Stimulated activated CD4-positive, alpha-beta T cell treated with anti-CD3 and anti-CD28 coated beads, Interleukin-15, amount 100 ng/mL, for 48 hours (primary cell): Measurements from ENCODE around the gene RILPL2.
"Not testable (repeated sequence)": the region's sequence is repeated elsewhere in the genome, so short reads cannot be mapped to it uniquely, and the experiment has no call there.

Experiments
- DNase-seq, 2 donors: peaks; one replicate each; pipeline ENCODE4 v3.0.0-alpha.2; 2020; ENCODE audit warnings: low read depth in 2 of 2

The RILPL2 gene

GRCh38 chr12:123449856-123450255 is 13.4 kb upstream of the RILPL2 start:
- DNase-seq = no peak

DNA sequence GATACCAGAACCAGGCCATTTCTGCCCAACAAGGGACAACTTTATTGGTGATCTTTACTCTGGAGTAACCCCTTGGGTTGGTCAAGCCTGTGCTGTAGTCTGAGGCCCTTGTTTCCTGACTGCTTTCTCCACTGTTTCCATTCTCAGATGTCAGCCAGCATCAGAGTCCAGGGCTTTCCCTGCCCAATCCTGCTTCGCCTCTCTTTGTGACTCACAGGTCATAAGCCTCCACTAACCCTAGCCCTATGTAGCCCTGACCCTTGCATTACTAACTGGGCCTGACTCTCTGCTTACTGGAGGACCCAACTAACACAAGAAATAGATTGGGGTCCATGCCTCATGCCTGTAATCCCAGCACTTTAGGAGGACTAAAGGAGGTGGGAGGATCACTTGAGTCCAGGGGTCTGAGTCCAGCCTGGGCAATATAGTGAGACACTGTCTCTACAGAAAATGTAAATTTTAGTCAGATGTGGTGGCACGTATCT is 12.8 kb upstream of the RILPL2 start:
- DNase-seq = no peak

DNA sequence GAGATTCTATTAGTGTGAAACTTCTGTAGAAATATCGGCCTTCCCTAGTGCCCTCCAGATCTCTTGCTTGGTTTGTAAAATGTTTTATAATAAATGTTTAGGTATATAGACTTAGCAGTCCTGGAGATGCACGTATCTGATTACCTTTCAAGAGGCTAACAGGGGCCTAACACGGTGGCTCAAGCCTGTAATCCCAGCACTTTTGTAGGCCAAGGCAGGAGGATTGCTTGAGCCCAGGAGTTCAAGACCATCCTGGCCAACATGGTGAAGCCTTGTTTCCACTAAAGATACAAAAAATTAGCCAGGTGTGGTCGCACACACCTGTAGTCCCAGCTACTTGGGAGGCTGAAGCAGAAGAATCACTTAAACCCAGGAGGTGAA is 9.8 kb upstream of the RILPL2 start:
- no peak for DNase-seq

DNA sequence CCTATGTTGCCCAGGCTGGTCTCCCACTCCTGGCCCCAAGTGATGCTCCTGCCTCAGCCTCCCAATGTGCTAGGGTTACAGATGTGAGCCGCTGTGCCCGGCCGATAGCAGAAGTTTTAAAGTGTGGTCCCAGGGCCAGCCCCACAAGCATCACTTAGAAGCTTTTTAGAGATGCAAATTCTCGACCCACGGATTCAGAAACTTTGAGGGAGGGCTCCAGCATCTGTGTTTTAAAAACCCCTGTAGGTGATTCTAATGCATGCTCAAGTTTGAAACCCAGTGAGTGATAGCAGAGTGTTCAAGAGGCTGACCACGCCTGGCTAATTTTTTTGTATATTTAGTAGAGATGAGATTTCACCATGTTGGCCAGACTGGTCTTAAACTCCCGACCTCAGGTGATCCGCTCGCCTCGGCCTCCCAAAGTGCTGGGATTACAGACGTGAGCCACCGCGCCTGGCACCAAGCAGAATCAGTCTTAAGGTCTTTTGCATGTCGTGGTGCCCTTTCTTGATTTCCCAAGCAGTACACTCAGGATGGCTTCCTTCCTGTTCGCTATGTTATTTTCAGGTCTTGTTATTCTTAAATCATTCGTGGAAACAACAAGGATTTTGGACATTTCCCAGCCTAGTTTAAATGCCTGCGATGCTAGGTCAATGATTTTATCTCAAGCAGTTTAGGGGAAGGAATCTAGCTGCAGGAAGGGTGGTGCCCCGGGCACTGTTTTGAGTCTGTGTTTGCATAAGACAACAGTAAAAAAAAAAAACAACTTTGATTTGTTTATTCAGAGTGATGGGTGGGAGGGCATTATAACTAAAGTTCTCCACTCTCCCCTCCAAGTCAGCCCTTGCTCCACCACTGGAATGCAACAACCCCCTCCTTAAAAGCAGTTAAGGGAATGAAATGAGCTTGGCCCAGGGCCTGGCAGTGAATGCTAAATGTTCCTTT is 9.2 kb upstream of the RILPL2 start:
- DNase-seq = no peak

GRCh38 chr12:123444092-123445026 is 7.9 kb upstream of the RILPL2 start:
- DNase-seq = no peak

DNA sequence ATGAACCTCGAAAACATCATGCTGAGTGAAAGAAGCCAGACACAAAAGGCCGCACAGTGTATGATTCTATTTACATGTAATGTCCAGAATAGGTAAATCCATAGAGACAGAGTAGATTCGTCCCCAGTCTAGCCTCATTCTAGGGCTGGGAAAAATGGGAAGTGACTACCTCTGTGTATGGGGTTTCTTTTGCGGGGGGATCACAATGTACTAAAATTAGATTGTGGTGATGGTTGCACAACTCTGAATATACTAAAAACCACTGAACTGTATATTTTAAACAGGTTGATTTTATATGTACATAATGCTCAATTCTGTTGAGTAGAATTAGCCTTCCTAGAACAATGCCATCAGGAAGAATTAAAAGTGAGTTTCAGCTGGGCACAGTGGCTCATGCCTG is 6.3 kb upstream of the RILPL2 start:
- no peak for DNase-seq

DNA sequence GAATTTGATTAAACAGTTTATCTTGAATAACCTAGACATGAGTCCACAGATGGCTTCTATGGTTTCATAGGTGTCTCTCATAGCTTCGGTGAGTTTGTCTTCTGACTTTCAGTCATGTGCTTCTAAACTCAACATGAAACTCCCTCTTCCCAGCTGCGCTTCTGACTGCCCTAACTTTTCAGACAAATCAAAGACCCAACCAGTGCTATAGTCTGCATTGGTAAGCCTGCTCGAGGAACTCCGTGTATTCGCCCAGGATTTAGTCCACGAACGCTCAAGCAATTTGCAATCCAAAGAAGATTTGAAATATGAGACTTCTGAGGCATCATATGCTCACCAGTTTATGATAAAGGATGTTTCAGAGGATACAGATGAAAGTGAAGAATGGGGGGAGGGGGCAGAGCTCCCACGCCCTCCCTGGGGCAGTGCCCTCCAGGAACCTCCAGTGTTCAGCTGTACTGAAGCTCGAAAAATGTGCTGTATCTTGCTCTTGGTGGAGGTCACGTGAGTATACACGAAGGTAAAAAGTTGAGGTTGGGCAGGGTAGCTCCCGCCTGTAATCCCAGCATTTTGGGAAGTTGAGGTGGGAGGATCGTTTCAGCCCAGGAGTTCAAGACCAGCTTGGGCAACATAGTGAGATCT is 5.2 kb upstream of the RILPL2 start:
- DNase-seq = no peak

- no peak for DNase-seq
These were observed 858 bp downstream of the RILPL2 start for GRCh38 chr12:123435636-123436016.

GRCh38 chr12:123433615-123434014 is 2.9 kb downstream of the RILPL2 start:
- no peak for DNase-seq

- DNase-seq = not testable (repeated sequence)
These were observed 4.3 kb downstream of the RILPL2 start for GRCh38 chr12:123431951-123432817.

- DNase-seq = not testable (repeated sequence)
These were observed 7.4 kb downstream of the RILPL2 start for GRCh38 chr12:123429101-123429500.

DNA sequence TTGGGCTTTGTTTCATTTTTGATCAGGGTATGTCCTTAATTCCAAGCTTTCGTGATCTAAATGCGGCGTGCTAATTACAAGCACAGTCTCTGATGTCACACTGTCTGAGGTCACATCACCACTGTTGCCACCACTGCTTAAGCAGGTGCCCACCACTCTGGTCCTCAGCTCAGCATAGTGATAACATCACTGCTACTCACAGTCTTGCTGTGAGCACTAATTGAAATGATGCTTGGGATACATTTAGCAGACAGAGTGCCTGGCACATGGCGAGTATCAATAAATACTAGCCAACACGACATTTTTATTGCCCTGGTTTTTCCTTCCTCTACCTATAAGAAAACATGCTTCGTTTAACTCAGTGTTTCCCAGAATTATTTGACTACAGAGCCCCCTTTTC is 7.9 kb downstream of the RILPL2 start:
- DNase-seq = no peak

- no peak for DNase-seq
These were observed 9.3 kb downstream of the RILPL2 start for GRCh38 chr12:123427036-123427769.

DNA sequence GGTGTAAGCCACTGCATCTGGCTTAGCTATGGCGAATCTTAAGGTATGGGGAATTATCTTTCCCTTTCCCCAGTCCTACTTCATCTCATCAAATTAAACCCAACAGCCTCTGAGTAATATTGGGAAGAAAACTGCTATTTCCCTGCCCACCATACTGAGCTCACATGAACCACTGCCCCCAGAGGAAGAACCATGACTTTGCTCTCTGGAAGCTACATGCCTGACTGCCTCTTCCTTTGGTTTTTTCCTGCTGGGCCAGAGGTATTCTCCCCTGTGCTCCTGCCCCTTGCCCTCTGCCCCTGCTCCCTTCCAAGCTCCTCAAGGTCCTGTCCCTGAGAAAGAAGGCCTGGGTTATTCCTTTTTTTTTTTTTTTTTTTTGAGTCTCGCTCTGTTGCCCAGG is 15.2 kb downstream of the RILPL2 start:
- no peak for DNase-seq

DNA sequence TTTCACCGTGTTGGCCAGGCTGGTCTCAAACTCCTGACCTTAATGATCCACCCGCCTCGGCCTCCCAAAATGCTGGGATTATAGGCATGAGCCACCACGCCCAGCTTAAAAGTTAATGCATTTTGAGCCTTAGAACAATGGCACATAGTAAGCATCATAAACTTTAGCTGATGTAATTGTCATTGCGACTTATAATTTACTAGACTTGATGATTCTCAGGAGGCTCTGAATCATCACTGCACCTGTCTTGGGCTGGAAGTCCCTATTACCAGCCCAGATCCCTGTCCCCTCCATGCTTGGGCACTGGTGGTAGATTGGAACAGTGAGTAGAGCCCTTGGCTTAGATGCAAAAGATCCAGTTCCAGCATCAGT is 26.5 kb downstream of the RILPL2 start:
- DNase-seq = no peak

DNA sequence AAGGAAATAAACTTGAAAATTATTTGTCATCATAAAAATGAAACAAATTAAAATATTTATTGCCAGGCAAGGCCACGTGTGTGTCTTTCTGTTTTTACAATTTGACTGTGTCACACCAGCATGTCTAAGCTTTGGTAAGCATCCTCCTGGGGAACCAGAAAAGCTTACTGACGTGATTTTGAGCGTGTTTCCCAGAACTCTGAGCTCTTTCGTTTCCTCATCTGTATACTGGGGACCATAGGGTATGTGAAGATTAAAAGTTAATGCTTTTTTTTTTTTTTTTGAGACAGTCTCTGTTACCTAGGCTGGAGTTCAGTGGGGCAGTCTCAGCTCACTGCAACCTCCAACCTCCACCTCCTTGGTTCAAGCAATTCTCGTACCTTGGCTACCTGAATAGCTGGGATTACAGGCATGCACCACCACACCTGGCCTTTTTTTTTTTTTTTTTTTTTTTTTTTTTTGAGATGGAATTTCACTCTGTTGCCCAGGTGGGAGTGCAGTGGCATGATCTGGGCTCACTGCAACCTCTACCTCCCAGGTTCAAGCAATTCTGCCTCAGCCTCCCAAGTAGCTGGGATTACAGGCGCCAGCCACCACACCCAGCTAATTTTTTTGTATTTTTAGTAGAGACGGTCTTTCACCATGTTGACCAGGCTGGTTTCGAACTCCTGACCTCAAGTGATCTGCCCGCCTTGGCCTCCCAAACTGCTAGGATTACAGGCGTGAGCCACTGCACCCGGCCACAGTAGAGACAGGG is 27.0 kb downstream of the RILPL2 start:
- not testable (repeated sequence) for DNase-seq

DNA sequence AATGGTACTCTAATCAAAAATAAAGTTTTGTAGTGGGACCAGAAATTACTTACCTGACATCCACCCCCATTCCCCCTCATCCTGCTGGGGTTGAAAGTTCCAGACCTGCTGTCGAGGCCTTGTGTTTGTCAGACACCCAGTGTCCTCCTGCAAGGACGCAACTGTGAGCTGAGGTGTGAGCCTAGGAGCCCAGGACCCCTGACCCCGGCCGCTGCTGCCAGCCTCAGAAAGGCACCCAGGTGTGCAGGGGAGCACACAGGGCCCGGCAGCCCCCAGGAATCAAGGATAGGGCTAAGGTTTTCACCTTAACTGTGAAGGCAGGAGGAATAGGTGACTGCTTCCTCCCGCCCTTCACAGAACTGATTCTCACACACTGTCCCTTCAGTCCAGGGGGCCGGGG is 27.9 kb downstream of the RILPL2 start:
- not testable (repeated sequence) for DNase-seq

DNA sequence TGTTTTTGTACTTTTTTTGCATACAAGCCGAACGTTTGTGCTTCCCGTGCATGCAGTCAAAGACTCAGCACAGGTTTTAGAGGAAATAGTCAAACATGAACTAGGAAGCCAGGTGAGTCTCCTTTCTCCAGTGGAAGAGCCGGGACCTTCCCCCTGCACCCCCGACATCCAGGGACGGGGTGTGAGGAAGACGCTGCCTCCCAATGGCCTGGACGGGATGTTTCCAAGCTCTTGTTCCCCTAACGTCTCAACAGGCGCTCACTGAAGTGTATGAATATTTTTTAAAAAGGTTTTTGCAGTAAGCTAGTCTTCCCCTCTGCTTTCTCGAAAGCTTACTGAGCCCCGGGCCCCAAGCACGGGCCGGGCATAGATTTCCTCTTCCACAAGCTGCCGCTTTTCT is 28.6 kb downstream of the RILPL2 start:
- DNase-seq = not testable (repeated sequence)

DNA sequence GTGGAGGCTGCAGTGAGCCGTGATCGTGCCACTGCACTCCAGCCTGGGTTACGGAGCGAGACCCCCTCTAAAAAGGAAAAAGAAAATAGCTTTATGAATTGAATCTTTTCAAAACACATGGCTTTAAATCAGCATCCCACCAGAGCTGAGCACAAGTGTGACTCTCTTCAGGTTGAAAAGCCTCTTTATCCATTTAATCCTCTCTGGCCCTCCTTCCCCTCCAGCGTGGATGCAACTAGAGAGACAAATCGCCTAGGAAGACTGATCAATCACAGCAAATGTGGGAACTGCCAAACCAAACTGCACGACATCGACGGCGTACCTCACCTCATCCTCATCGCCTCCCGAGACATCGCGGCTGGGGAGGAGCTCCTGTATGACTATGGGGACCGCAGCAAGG is 29.2 kb downstream of the RILPL2 start:
- DNase-seq = not testable (repeated sequence)

GRCh38 chr12:123404581-123404980 is 31.9 kb downstream of the RILPL2 start:
- DNase-seq = no peak
